Heart right ventricle (tissue), 16 donors: Measurements from ENCODE around the gene THEMIS. TPM values are rescaled to one million over a fixed set of nuclear protein-coding genes. Genes with fewer than 3 reads are reported as not detected.

Experiments
- ATAC-seq, 8 donors: fragments of 200-7000 bp; cut with Tn5 transposase; one replicate each; pipeline ENCODE4 v1.9.1; 2020; ENCODE audit warnings: mild to moderate bottlenecking in 8 of 8, moderate library complexity in 8 of 8, moderate number of reproducible peaks in 1 of 8
- DNase-seq, 2 donors: peaks; one replicate each; pipeline ENCODE4 v3.0.0-alpha.2; 2020
- H3K27ac ChIP-seq, 10 donors: fragments of 200-600 bp; sonication (generic) in 2 of 10; one replicate each; pipeline versions ENCODE4 v1.5.0 to v1.8.0; 2020 to 2022; ENCODE audit warnings: mild to moderate bottlenecking in 3 of 10
- H3K27me3 ChIP-seq, 7 donors: fragments of 200-600 bp; one replicate each; pipeline ENCODE4 v1.8.0; 2021 to 2022; ENCODE audit warnings: mild to moderate bottlenecking in 2 of 7
- H3K36me3 ChIP-seq, 9 donors: fragments of 200-600 bp; sonication (generic) in 1 of 9; one replicate each; pipeline versions ENCODE4 v1.5.0 to v1.8.0; 2020 to 2022; ENCODE audit warnings: mild to moderate bottlenecking in 2 of 9
- H3K4me1 ChIP-seq, 9 donors: fragments of 200-600 bp; sonication (generic) in 1 of 9; one replicate each; pipeline versions ENCODE4 v1.5.0 to v1.8.0; 2020 to 2022; ENCODE audit warnings: mild to moderate bottlenecking in 4 of 9
- H3K4me3 ChIP-seq, 10 donors: fragments of 200-600 bp; sonication (generic) in 2 of 10; one replicate each; pipeline versions ENCODE4 v1.5.0 to v1.8.0; 2020 to 2022; ENCODE audit warnings: mild to moderate bottlenecking in 7 of 10, moderate library complexity in 2 of 10
- H3K9me3 ChIP-seq, 11 donors: fragments of 200-600 bp in 10 of 11; sonication (generic) in 2 of 11; one replicate each; pipeline versions ENCODE4 v1.5.0 to v1.8.0; 2013 to 2022; ENCODE audit warnings: mild to moderate bottlenecking in 2 of 11, control low read depth in 1 of 11, moderate library complexity in 1 of 11
- WGBS, 2 donors: extraction: QIAGEN DNeasy Blood & Tissue Kit; methylation state at CpG; one replicate each; pipeline ENCODE4 v1.1.7; 2013; ENCODE audit warnings: inconsistent platforms in 1 of 2; 5-methylcytosine and 5-hydroxymethylcytosine counted together
- intact Hi-C, 10 donors: fragments of 100-400 bp; cut with DNase I; formaldehyde crosslinking; loops; one replicate each; pipeline versions ENCODE4 v1.11.1 to v1.14.2; 2022
- polyA plus RNA-seq, 2 donors: library from polyadenylated mRNA; stranded (reverse); fragments of 200-250 nt; gene quantifications; one replicate each; pipeline ENCODE4 v1.2.3, GENCODE V29; 2013
- total RNA-seq, 10 donors: library from RNA; stranded (reverse); fragmentation: NEBNext Ultra II Directional in 3 of 10; extraction: Animal tissue kit (Norgen Biotek cat#: 25700) in 3 of 10; gene quantifications; one replicate each; pipeline versions ENCODE4 v1.2.1 to v1.2.4, GENCODE V29; 2021 to 2023
- TF ChIP-seq, protein P1 (sequence below), 9 donors: fragments of 200-600 bp; sonication (generic) in 2 of 9; IDR thresholded peaks; one replicate each; pipeline versions ENCODE4 v1.5.0 to v1.8.0; 2021 to 2022; ENCODE audit warnings: antibody characterized with exemption in 9 of 9, mild to moderate bottlenecking in 5 of 9, moderate library complexity in 1 of 9
- donor health status: Arrhythmogenic right ventricular cardiomyopathy.
- donor health status: ischemic (EF 13 %, LVEDD 7.1; RV severe dilation, severe dysfunction).
- donor health status: healthy with polysubstance abuse.
- donor health status: DM: no; HTN: yes; CAD: no.
- donor health status: DM: no; HTN: no; CAD: no.
- donor health status: ischemic (EF 25% LVEDD 6.9; RV normal size, moderate dysfunction).
- donor health status: ischemic (EF 25% LVEDD 5.7; RV mildly dilated, moderate dysfunction).
- donor health status: healthy.
- donor health status: DM: yes; HTN: yes; CAD: no.
- donor health status: Ischemic cardiomyopathy.
- donor health status: ischemic (EF 35%, LVEDD 5.7; RV mildly dilated, moderate dysfunction).
- donor health status: nonischemic (EF 11% LVEDD 7.7; RV severe dilation, severe dysfunction).
- donor health status: DM: yes; HTN: yes; CAD: no.
- donor health status: PGD.
- donor health status: ischemic (EF 29% LVEDD 5.4; RV normal size, mild dysfunction).
- donor health status: nonischemic (EF 23%, LVEDD 6.1; RV moderate dilation, normal function).

Gene THEMIS
- total and polyA plus RNA-seq, 12 donors = 0.01 to 2.0 (median 0.14) TPM; not detected in 4

DNA sequence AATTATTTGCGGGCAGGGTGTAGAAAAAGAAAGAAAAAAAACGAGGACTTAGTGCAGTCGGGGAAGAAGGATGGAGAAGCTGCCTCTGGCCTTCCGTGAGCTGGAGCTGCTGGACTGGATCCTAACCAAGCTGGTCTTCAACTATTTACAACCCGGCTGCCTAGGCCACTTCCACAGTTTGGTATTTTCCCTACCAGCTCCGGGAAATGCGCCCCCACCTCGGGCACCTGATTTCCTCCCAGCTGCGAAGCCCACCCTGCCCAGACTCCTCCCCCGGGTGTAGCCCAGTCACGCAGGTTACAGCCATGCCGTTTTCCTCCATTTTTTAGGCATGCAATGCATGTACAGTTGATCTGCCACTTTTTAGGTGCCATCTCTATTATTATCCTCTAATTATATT lies 21.2 kb downstream of the THEMIS start:
- Histone ChIP-seq H3K36me3 (no peaks in the 10 kb centered on the region), H3K27me3 (no peaks in the 10 kb centered on the region), H3K4me3 (peak overlapping the region in 3 of 10 donors; percentile 9 to 37 (median 19)), H3K4me1 (no peaks in the 10 kb centered on the region), H3K9me3 (no peaks in the 10 kb centered on the region), H3K27ac (no peak overlapping the region)
- DNase-seq (peak in 1 of 2 donors; percentile 5), ATAC-seq (peak in 2 of 8 donors; percentile 33 to 49)
- intact Hi-C loops = no loop called here
- WGBS, 2 donors = 22 to 23% methylated on average over 12 of the region's 12 CpGs
- TF ChIP-seq, protein P1, sequence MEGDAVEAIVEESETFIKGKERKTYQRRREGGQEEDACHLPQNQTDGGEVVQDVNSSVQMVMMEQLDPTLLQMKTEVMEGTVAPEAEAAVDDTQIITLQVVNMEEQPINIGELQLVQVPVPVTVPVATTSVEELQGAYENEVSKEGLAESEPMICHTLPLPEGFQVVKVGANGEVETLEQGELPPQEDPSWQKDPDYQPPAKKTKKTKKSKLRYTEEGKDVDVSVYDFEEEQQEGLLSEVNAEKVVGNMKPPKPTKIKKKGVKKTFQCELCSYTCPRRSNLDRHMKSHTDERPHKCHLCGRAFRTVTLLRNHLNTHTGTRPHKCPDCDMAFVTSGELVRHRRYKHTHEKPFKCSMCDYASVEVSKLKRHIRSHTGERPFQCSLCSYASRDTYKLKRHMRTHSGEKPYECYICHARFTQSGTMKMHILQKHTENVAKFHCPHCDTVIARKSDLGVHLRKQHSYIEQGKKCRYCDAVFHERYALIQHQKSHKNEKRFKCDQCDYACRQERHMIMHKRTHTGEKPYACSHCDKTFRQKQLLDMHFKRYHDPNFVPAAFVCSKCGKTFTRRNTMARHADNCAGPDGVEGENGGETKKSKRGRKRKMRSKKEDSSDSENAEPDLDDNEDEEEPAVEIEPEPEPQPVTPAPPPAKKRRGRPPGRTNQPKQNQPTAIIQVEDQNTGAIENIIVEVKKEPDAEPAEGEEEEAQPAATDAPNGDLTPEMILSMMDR (IDR thresholded peaks at IDR 0.05) = no peak

DNA sequence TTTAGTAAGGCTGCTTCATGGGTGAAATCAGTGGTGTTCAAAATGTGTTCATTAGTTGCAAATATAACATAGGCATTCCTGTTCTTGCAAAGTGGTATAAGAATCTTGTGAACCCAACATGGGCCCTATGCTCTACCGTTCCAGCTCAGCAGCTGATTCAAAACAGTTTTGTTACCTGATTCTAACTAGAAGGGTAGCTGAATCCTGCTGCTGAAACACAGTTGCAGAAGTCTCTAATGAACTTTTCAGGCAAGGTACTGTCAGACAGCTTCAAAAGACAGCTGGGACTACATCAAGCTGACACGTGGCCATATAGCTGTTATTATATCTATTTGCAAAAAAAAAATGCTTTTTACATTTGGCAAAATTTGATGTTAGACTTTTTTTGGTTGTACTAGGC lies 22.7 kb downstream of the THEMIS start:
- Histone ChIP-seq H3K4me3 (no peak overlapping the region), H3K4me1 (no peaks in the 10 kb centered on the region), H3K9me3 (peaks cover 0 to 11% (median 0%) of the 10 kb centered on the region in 11 donors), H3K36me3 (no peaks in the 10 kb centered on the region), H3K27ac (no peak overlapping the region), H3K27me3 (no peaks in the 10 kb centered on the region)
- DNase-seq (no peak), ATAC-seq (no peak)
- intact Hi-C loops = no loop called here
- TF ChIP-seq, protein P1 (IDR thresholded peaks at IDR 0.05) = no peak
- 65 to 80% methylated on average over 2 of the region's 2 CpGs for WGBS, 2 donors

DNA sequence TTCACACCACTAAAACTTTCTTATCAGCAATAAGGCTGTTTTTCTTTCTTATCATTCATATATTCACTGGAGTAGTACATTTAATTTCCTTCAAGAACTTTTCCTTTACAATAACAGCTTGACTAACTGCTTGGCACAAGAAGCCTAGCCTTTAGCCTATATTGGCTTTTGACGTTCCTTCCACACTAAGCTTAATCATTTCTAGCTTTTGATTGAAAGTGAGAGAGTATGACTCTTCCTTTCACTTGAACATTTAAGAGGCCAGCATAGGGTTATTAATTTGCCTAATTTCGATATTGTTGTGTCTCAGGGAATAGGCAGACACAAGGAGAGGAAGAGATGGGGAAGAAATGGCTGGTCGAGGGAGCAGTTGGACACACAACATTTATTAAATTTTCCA lies 23.6 kb downstream of the THEMIS start:
- H3K27ac ChIP-seq = no peak overlapping the region
- 79 to 81% methylated on average over 3 of the region's 3 CpGs for WGBS, 2 donors
- H3K4me1 ChIP-seq = no peaks in the 10 kb centered on the region
- TF ChIP-seq, protein P1 (IDR thresholded peaks at IDR 0.05) = no peak
- peaks cover 0 to 19% (median 0%) of the 10 kb centered on the region in 11 donors for H3K9me3 ChIP-seq
- H3K36me3 ChIP-seq = no peaks in the 10 kb centered on the region
- H3K4me3 ChIP-seq = no peak overlapping the region
- intact Hi-C loops = no loop called here
- DNase-seq = no peak
- no peaks in the 10 kb centered on the region for H3K27me3 ChIP-seq
- ATAC-seq = no peak

DNA sequence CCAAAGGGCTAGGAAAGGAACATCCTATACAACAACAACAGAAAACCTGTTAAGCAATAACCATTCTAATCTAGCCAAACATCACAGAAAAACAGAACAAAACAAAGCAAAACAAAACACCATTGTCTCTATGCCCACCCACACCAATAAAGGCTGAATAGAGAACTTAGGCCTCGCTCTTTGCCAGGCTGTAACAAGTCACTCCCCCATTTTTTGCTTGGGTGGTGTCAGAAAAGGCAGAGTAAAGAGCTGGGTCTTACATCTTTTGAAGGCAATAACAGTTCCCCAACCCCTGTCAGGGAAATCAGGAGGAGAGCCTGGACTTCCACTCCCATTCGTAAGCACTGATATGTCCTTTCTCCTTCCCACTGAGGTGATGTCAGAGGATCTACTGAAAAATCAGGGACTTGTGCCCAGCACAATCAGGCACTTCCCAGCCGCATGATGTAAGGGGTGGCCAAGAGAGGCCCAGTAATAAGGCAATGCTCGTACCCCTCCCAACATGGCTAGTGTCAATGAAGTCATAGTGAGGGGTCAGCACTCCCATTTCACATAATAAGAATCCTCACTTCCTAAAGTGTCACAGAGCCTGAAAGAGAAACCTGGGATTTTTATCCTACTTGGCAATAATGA lies 31.0 kb downstream of the THEMIS start:
- TF ChIP-seq, protein P1 (IDR thresholded peaks at IDR 0.05) = no peak

More for the DNA sequence above, 31.0 kb downstream of the THEMIS start:
- no peak for DNase-seq
- ATAC-seq = no peak
- H3K27ac ChIP-seq = no peak overlapping the region
- peaks cover 0 to 23% (median 0%) of the 10 kb centered on the region in 11 donors for H3K9me3 ChIP-seq
- H3K4me1 ChIP-seq = no peaks in the 10 kb centered on the region
- no peak overlapping the region for H3K4me3 ChIP-seq
- intact Hi-C loops = no loop called here
- no peaks in the 10 kb centered on the region for H3K36me3 ChIP-seq
- no peaks in the 10 kb centered on the region for H3K27me3 ChIP-seq
- 75 to 79% methylated on average over 4 of the region's 4 CpGs for WGBS, 2 donors
